Spleen (tissue), 7 donors: ENCODE data around the gene TAGLN2.

Experiments
- CTCF ChIP-seq, 11 experiments: fragments of 200-600 bp in 7 of 11; fragments of 450-650 bp in 4 of 11; sonication (generic) in 4 of 11; IDR thresholded peaks in 8 of 11; conservative IDR thresholded peaks in 3 of 11; 1 replicate in 7 of 11; 2 replicates in 4 of 11; pipeline versions ENCODE4 v1.4.0 to v1.8.0; 2016 to 2021; ENCODE audit warnings: antibody characterized with exemption in 11 of 11, inconsistent platforms in 4 of 11, mild to moderate bottlenecking in 1 of 11
- POLR2A ChIP-seq, 3 donors: fragments of 450-650 bp; IDR thresholded peaks; one replicate each; pipeline ENCODE4 v1.5.1; 2017; ENCODE audit warnings: antibody characterized with exemption in 3 of 3, mild to moderate bottlenecking in 1 of 3
- POLR2AphosphoS5 ChIP-seq, 3 donors: sonication (generic); formaldehyde crosslinking; IDR thresholded peaks; one replicate each; pipeline ENCODE4 v1.5.1; 2017; ENCODE audit warnings: antibody characterized with exemption in 3 of 3
- donor health status: DM: no; HTN: no; CAD: no; lungs with moderate emphysema.
- donor health status: DM: no; HTN: no; CAD: no.
- donor health status: DM: no; HTN: no; CAD: no.

DNA sequence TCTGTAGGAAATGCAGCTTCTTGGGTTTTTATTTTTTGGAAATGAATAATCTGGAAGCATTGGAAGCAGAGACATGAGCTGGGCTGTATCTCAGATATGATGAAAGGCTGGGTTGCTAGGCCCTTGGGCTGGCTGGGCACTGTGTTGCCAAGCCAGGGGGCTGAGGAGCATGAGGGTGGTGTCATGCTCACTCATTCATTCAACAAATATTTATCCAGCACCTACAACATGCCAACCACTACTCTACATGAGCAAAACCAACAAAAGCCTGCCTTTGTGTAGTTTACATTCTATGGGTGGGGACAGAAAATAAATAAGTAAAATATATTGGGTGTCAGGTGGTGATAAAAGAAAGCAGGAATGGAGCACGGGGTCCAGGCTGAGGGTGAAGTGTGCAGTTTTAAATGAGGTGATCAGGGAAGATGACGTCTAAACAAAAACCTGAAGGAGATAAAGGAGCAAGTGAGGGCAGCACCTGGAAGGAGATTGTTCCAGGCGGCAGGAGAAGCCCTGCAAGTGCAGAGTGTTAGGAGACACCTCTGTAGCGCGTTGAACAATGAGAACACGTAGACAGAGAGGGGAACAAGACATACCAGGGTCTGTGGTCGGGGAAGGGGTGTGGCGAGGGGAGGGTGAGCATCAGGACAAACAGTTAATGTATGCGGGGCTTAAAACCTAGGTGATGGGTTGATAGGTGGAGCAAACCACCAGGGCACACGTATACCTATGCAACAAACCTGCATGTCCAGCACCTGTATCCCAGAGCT, 10.9 kb downstream of the TAGLN2 start:
- TF ChIP-seq POLR2A (IDR thresholded peaks at IDR 0.05) (no peak), CTCF (IDR thresholded peaks at IDR 0.05 in 8 of 11, conservative IDR thresholded peaks at IDR 0.05 in 3 of 11) (no peak), POLR2AphosphoS5 (IDR thresholded peaks at IDR 0.05) (no peak)
